Peyer's patch (tissue), 4 donors: ENCODE results near the gene SLCO3A1.

Source experiments
- POLR2A ChIP-seq, 2 donors: fragments of 450-650 bp; IDR thresholded peaks; one replicate each; pipeline ENCODE4 v1.5.1; 2017; ENCODE audit warnings: antibody characterized with exemption in 2 of 2, mild to moderate bottlenecking in 2 of 2, moderate library complexity in 2 of 2
- TF ChIP-seq, protein P1 (sequence below), 6 experiments: fragments of 450-650 bp in 4 of 6; fragments of 200-600 bp in 2 of 6; sonication (generic) in 1 of 6; IDR thresholded peaks; one replicate each; pipeline ENCODE4 v1.5.1; 2017 to 2019; ENCODE audit warnings: antibody characterized with exemption in 6 of 6, mild to moderate bottlenecking in 3 of 6, moderate library complexity in 1 of 6

- TF ChIP-seq, protein P1, sequence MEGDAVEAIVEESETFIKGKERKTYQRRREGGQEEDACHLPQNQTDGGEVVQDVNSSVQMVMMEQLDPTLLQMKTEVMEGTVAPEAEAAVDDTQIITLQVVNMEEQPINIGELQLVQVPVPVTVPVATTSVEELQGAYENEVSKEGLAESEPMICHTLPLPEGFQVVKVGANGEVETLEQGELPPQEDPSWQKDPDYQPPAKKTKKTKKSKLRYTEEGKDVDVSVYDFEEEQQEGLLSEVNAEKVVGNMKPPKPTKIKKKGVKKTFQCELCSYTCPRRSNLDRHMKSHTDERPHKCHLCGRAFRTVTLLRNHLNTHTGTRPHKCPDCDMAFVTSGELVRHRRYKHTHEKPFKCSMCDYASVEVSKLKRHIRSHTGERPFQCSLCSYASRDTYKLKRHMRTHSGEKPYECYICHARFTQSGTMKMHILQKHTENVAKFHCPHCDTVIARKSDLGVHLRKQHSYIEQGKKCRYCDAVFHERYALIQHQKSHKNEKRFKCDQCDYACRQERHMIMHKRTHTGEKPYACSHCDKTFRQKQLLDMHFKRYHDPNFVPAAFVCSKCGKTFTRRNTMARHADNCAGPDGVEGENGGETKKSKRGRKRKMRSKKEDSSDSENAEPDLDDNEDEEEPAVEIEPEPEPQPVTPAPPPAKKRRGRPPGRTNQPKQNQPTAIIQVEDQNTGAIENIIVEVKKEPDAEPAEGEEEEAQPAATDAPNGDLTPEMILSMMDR (IDR thresholded peaks at IDR 0.05), result no peak
- no peak for TF ChIP-seq POLR2A (IDR thresholded peaks at IDR 0.05)
These were observed 335.7 kb downstream of the SLCO3A1 start for GRCh38 chr15:92189166-92189565.
